H1 (cell line): ENCODE data around the gene ZNF618. TPM values are rescaled to one million over a fixed set of nuclear protein-coding genes. Genes with fewer than 3 reads are reported as not detected.

Experiments used
- BACH1 ChIP-seq: IDR thresholded peaks from 2 replicates; pipeline ENCODE4 v1.6.1; 2012; ENCODE audit warnings: low read length, improper control_type of control experiment
- EZH2 ChIP-seq: fragments of 200-600 bp; sonication (generic); IDR thresholded peaks from 2 replicates; pipeline ENCODE4 v1.7.1; 2012; ENCODE audit warnings: low read depth, mild to moderate bottlenecking, moderate library complexity, low read length, inconsistent platforms; ENCODE audit not compliant: severe bottlenecking
- JUND ChIP-seq: IDR thresholded peaks from 2 replicates; pipeline ENCODE4 v1.6.1; 2011; ENCODE audit warnings: mild to moderate bottlenecking, improper control_type of control experiment, low read length
- NANOG ChIP-seq: IDR thresholded peaks from 2 replicates; pipeline ENCODE4 v1.6.1; 2011; ENCODE audit warnings: low read length, low read depth, mild to moderate bottlenecking, inconsistent platforms; ENCODE audit not compliant: insufficient read depth, poor library complexity, severe bottlenecking
- POLR2A ChIP-seq, 2 experiments: IDR thresholded peaks; 1 replicate in 1 of 2; 2 replicates in 1 of 2; pipeline ENCODE4 v1.6.1; 2011; ENCODE audit warnings: low read depth in 2 of 2, low read length in 2 of 2, mild to moderate bottlenecking in 2 of 2; ENCODE audit errors: control extremely low read depth in 1 of 2
- polyA plus RNA-seq, 7 experiments: library from polyadenylated mRNA; depleted of rRNA in 3 of 7; stranded (reverse) in 5 of 7; unstranded in 2 of 7; fragments of >200 nt in 5 of 7; fragments of 200-250 nt in 2 of 7; gene quantifications; 1 replicate in 5 of 7; 2 replicates in 1 of 7; 4 replicates in 1 of 7; pipeline versions ENCODE4 v1.2.1 to v1.2.3, GENCODE V29; 2011 to 2013; ENCODE audit warnings: missing spikeins in 2 of 7, mixed read lengths in 2 of 7
- total RNA-seq: library from RNA; stranded (reverse); fragmentation: NEBNext Ultra II Directional; extraction: Animal tissue kit (Norgen Biotek cat#: 25700); gene quantifications from 2 replicates; pipeline ENCODE4 v1.2.1, GENCODE V29; 2021
- TF ChIP-seq, protein P1 (sequence below): IDR thresholded peaks from 2 replicates; pipeline ENCODE4 v1.6.1; 2011; ENCODE audit warnings: low read depth, mild to moderate bottlenecking, low read length; ENCODE audit not compliant: insufficient read depth
- TF ChIP-seq, protein P2 (sequence below): fragments of 300-600 bp; sonication (generic); IDR thresholded peaks from 2 replicates; pipeline ENCODE4 v1.7.1; 2012; ENCODE audit warnings: low read length, moderate library complexity, mild to moderate bottlenecking, inconsistent platforms; ENCODE audit not compliant: insufficient replicate concordance

The ZNF618 gene
- total and polyA plus RNA-seq, 2 of the 8 experiments (the other 6 are each of a cell fraction or from before 2014, with no cell fraction given) = 9.6 to 28.5 TPM

DNA sequence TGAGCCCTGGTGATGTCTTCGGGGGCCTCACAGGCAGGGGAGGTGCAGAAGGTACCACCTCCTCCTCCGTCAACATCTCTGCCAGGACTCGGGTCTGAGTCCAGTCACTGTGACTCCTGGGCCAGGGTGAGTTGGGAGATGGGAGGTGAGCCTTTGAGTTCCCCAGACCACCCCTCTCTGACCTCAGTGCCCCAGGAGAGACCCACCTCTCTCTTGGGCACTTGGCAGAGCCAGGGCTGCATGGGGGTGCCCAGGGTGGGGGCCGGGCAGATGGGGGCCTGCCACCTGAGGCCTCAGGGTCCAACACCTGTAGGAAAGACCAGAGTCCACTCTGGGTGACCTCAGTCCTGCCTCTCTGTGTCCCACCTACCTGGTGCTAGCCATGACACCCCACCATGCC is 216.2 kb downstream of the ZNF618 start (continued):
- no peak for TF ChIP-seq JUND
- TF ChIP-seq, protein P1, sequence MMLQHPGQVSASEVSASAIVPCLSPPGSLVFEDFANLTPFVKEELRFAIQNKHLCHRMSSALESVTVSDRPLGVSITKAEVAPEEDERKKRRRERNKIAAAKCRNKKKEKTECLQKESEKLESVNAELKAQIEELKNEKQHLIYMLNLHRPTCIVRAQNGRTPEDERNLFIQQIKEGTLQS = no peak
- TF ChIP-seq, protein P2, sequence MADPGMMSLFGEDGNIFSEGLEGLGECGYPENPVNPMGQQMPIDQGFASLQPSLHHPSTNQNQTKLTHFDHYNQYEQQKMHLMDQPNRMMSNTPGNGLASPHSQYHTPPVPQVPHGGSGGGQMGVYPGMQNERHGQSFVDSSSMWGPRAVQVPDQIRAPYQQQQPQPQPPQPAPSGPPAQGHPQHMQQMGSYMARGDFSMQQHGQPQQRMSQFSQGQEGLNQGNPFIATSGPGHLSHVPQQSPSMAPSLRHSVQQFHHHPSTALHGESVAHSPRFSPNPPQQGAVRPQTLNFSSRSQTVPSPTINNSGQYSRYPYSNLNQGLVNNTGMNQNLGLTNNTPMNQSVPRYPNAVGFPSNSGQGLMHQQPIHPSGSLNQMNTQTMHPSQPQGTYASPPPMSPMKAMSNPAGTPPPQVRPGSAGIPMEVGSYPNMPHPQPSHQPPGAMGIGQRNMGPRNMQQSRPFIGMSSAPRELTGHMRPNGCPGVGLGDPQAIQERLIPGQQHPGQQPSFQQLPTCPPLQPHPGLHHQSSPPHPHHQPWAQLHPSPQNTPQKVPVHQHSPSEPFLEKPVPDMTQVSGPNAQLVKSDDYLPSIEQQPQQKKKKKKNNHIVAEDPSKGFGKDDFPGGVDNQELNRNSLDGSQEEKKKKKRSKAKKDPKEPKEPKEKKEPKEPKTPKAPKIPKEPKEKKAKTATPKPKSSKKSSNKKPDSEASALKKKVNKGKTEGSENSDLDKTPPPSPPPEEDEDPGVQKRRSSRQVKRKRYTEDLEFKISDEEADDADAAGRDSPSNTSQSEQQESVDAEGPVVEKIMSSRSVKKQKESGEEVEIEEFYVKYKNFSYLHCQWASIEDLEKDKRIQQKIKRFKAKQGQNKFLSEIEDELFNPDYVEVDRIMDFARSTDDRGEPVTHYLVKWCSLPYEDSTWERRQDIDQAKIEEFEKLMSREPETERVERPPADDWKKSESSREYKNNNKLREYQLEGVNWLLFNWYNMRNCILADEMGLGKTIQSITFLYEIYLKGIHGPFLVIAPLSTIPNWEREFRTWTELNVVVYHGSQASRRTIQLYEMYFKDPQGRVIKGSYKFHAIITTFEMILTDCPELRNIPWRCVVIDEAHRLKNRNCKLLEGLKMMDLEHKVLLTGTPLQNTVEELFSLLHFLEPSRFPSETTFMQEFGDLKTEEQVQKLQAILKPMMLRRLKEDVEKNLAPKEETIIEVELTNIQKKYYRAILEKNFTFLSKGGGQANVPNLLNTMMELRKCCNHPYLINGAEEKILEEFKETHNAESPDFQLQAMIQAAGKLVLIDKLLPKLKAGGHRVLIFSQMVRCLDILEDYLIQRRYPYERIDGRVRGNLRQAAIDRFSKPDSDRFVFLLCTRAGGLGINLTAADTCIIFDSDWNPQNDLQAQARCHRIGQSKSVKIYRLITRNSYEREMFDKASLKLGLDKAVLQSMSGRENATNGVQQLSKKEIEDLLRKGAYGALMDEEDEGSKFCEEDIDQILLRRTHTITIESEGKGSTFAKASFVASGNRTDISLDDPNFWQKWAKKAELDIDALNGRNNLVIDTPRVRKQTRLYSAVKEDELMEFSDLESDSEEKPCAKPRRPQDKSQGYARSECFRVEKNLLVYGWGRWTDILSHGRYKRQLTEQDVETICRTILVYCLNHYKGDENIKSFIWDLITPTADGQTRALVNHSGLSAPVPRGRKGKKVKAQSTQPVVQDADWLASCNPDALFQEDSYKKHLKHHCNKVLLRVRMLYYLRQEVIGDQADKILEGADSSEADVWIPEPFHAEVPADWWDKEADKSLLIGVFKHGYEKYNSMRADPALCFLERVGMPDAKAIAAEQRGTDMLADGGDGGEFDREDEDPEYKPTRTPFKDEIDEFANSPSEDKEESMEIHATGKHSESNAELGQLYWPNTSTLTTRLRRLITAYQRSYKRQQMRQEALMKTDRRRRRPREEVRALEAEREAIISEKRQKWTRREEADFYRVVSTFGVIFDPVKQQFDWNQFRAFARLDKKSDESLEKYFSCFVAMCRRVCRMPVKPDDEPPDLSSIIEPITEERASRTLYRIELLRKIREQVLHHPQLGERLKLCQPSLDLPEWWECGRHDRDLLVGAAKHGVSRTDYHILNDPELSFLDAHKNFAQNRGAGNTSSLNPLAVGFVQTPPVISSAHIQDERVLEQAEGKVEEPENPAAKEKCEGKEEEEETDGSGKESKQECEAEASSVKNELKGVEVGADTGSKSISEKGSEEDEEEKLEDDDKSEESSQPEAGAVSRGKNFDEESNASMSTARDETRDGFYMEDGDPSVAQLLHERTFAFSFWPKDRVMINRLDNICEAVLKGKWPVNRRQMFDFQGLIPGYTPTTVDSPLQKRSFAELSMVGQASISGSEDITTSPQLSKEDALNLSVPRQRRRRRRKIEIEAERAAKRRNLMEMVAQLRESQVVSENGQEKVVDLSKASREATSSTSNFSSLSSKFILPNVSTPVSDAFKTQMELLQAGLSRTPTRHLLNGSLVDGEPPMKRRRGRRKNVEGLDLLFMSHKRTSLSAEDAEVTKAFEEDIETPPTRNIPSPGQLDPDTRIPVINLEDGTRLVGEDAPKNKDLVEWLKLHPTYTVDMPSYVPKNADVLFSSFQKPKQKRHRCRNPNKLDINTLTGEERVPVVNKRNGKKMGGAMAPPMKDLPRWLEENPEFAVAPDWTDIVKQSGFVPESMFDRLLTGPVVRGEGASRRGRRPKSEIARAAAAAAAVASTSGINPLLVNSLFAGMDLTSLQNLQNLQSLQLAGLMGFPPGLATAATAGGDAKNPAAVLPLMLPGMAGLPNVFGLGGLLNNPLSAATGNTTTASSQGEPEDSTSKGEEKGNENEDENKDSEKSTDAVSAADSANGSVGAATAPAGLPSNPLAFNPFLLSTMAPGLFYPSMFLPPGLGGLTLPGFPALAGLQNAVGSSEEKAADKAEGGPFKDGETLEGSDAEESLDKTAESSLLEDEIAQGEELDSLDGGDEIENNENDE = no peak
- no peak for TF ChIP-seq POLR2A (IDR thresholded peaks at IDR 0.05; ENCODE audit: control extremely low read depth in 1 of 2, low read depth in 2 of 2, low read length in 2 of 2)
- TF ChIP-seq BACH1 = no peak
- no peak for TF ChIP-seq NANOG
- TF ChIP-seq EZH2 = no peak
